ENCODE measurements around the gene CHST12. TPM values are rescaled to one million over a fixed set of nuclear protein-coding genes. Genes with fewer than 3 reads are reported as not detected.

CHST12 gene
- total RNA-seq, 4 donors from 2014 or later = 7.6 to 136 (median 13.6) TPM

DNA sequence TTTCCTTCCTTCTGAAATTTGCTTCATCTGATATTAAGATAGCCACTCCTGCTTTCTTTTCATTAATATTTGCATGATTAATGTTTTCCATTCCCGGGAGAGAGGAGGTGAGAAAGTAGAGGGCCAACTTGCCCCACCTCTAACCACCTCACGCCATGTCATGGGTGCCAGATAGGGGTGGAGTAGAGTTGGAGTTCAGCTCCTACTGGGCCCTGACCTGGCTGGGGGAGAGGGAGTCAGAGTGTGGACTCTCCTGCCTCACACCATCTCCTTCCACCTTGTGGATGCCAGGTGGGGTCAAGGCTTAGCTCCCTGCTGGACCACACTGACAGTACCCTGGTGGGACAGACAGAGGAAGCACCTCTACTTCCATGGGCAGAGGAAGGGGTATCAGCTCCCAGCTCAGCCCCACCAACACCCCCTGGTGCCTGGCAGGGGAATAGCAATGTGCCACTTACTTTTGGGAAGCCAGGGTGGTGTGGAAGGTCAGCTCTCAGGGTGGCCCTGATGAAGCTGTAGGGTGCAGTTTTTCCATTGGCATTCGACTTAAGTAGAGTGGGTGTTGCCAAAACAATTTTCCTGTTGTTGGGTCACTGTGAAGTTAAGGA is 28.0 kb downstream of the CHST12 start:
- TF ChIP-seq EP300 (IDR thresholded peaks at IDR 0.05; ENCODE audit: low read depth) = no peak
- TF ChIP-seq POLR2A (IDR thresholded peaks at IDR 0.05) = no peak
- TF ChIP-seq POLR2AphosphoS5 (IDR thresholded peaks at IDR 0.05) = no peak
- TF ChIP-seq, protein P1, sequence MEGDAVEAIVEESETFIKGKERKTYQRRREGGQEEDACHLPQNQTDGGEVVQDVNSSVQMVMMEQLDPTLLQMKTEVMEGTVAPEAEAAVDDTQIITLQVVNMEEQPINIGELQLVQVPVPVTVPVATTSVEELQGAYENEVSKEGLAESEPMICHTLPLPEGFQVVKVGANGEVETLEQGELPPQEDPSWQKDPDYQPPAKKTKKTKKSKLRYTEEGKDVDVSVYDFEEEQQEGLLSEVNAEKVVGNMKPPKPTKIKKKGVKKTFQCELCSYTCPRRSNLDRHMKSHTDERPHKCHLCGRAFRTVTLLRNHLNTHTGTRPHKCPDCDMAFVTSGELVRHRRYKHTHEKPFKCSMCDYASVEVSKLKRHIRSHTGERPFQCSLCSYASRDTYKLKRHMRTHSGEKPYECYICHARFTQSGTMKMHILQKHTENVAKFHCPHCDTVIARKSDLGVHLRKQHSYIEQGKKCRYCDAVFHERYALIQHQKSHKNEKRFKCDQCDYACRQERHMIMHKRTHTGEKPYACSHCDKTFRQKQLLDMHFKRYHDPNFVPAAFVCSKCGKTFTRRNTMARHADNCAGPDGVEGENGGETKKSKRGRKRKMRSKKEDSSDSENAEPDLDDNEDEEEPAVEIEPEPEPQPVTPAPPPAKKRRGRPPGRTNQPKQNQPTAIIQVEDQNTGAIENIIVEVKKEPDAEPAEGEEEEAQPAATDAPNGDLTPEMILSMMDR (IDR thresholded peaks at IDR 0.05) = peak; percentile 29 to 48 (median 38)
- Histone ChIP-seq H3K4me1 (peaks cover 0 to 4% (median 0%) of the 10 kb centered on the region in 4 donors), H3K27me3 (no peaks in the 10 kb centered on the region), H3K4me3 (no peak overlapping the region), H3K9me3 (peaks cover 0 to 8% of the 10 kb centered on the region in 2 donors), H3K27ac (no peak overlapping the region), H3K36me3 (peaks cover 0 to 6% (median 0%) of the 10 kb centered on the region in 4 donors)
- DNase-seq = no peak
- in situ Hi-C loops (cut with MboI; ENCODE audit: low pct_ligation_motif_present in 1 of 4, low pct_unique_long_range_greater_than_20kb in 1 of 4, low sequenced_read_pairs in 3 of 4) = no loop called here
- WGBS, 2 donors (ENCODE audit: low coverage in 1 of 2) = 80 to 100% methylated on average over 1 to 3 of the region's 3 CpGs
- intact Hi-C loops (cut with DNase I; ENCODE audit: low total_unique reads) = no loop called here

DNA sequence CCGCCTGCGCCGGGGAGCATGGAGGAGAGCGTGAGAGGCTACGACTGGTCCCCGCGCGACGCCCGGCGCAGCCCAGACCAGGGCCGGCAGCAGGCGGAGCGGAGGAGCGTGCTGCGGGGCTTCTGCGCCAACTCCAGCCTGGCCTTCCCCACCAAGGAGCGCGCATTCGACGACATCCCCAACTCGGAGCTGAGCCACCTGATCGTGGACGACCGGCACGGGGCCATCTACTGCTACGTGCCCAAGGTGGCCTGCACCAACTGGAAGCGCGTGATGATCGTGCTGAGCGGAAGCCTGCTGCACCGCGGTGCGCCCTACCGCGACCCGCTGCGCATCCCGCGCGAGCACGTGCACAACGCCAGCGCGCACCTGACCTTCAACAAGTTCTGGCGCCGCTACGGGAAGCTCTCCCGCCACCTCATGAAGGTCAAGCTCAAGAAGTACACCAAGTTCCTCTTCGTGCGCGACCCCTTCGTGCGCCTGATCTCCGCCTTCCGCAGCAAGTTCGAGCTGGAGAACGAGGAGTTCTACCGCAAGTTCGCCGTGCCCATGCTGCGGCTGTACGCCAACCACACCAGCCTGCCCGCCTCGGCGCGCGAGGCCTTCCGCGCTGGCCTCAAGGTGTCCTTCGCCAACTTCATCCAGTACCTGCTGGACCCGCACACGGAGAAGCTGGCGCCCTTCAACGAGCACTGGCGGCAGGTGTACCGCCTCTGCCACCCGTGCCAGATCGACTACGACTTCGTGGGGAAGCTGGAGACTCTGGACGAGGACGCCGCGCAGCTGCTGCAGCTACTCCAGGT is 29.7 kb downstream of the CHST12 start:
- Histone ChIP-seq H3K27me3 (no peaks in the 10 kb centered on the region), H3K27ac (no peak overlapping the region), H3K36me3 (peaks cover 0 to 6% (median 0%) of the 10 kb centered on the region in 4 donors), H3K4me1 (peaks cover 0 to 10% (median 2%) of the 10 kb centered on the region in 4 donors), H3K9me3 (peaks cover 0 to 8% of the 10 kb centered on the region in 2 donors), H3K4me3 (no peak overlapping the region)
- in situ Hi-C loops (cut with MboI; ENCODE audit: low pct_ligation_motif_present in 1 of 4, low pct_unique_long_range_greater_than_20kb in 1 of 4, low sequenced_read_pairs in 3 of 4) = no loop called here
- 98% methylated on average over 82 of the region's 85 CpGs; no CpG with 5 or more reads in 1 of the 2 donors for WGBS, 2 donors (ENCODE audit: low coverage in 1 of 2)
- TF ChIP-seq POLR2AphosphoS5 (IDR thresholded peaks at IDR 0.05) (no peak), POLR2A (IDR thresholded peaks at IDR 0.05) (no peak), EP300 (IDR thresholded peaks at IDR 0.05; ENCODE audit: low read depth) (no peak)
- TF ChIP-seq, protein P1 (IDR thresholded peaks at IDR 0.05) = no peak
- DNase-seq = no peak
- intact Hi-C loops (cut with DNase I; ENCODE audit: low total_unique reads) = no loop called here

DNA sequence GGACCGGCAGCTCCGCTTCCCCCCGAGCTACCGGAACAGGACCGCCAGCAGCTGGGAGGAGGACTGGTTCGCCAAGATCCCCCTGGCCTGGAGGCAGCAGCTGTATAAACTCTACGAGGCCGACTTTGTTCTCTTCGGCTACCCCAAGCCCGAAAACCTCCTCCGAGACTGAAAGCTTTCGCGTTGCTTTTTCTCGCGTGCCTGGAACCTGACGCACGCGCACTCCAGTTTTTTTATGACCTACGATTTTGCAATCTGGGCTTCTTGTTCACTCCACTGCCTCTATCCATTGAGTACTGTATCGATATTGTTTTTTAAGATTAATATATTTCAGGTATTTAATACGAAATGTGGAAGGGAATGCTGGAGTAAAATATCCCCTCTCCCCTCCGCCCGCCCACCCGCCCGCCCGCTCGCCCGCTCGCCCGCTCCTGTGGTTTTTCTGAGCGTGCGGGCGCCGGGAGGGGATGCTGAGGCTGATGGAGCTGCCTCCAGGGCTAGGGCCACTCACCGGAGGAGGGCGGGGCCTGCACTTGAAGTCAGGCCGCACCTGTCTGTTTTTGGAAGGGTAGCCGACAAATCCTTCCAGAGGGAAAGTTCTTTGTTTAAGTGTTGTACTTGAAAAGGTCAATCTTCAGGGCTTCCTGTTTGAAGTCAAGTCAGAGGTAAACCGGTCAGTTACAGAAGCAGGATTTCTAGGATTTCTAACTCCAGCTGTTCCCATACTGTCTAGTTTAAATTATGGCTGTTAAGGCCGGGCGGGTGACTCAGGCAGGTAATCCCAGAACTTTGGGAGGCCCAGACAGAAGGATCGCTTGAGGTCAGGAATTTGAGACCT is 30.5 kb downstream of the CHST12 start:
- 93 to 95% methylated on average over 13 to 41 of the region's 42 CpGs for WGBS, 2 donors (ENCODE audit: low coverage in 1 of 2)
- intact Hi-C loops (cut with DNase I; ENCODE audit: low total_unique reads) (no loop called here), in situ Hi-C loops (cut with MboI; ENCODE audit: low pct_ligation_motif_present in 1 of 4, low pct_unique_long_range_greater_than_20kb in 1 of 4, low sequenced_read_pairs in 3 of 4) (no loop called here)
- Histone ChIP-seq H3K27ac (no peak overlapping the region), H3K4me1 (peaks cover 0 to 10% (median 4%) of the 10 kb centered on the region in 4 donors), H3K4me3 (no peak overlapping the region), H3K9me3 (peaks cover 0 to 8% of the 10 kb centered on the region in 2 donors), H3K36me3 (peaks cover 0 to 6% (median 0%) of the 10 kb centered on the region in 4 donors), H3K27me3 (no peaks in the 10 kb centered on the region)
- TF ChIP-seq POLR2A (IDR thresholded peaks at IDR 0.05) = no peak
- TF ChIP-seq EP300 (IDR thresholded peaks at IDR 0.05; ENCODE audit: low read depth) = no peak
- TF ChIP-seq, protein P1 (IDR thresholded peaks at IDR 0.05) = no peak
- TF ChIP-seq POLR2AphosphoS5 (IDR thresholded peaks at IDR 0.05) = no peak
- DNase-seq = no peak

DNA sequence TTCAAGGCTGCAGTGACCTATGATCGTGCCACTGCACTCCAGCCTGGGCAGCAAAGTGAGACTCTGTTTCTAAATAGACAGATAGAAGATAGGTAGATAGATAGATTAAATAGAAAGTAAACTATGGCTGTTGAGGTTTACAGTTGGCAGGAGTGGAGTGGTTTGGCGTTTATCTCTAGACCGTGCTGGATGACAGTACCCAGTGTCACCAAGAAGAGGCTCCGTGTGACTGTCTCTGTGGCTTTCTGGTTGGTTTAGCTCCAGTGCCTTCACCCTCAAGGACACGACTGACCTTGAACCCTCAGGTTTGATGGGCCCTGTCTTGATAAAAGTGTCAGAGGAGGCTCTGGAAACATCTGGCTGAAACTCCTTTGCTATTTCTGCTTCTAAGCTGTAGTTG is 31.7 kb downstream of the CHST12 start:
- no peaks in the 10 kb centered on the region for H3K27me3 ChIP-seq
- in situ Hi-C loops (cut with MboI; ENCODE audit: low pct_ligation_motif_present in 1 of 4, low pct_unique_long_range_greater_than_20kb in 1 of 4, low sequenced_read_pairs in 3 of 4) = no loop called here
- intact Hi-C loops (cut with DNase I; ENCODE audit: low total_unique reads) = no loop called here
- peaks cover 0 to 6% (median 0%) of the 10 kb centered on the region in 4 donors for H3K36me3 ChIP-seq
- H3K9me3 ChIP-seq = peaks cover 0 to 8% of the 10 kb centered on the region in 2 donors
- no peak for DNase-seq
- H3K4me3 ChIP-seq = no peak overlapping the region
- H3K27ac ChIP-seq = no peak overlapping the region
- 89 to 93% methylated on average over 4 to 5 of the region's 5 CpGs for WGBS, 2 donors (ENCODE audit: low coverage in 1 of 2)
- TF ChIP-seq POLR2AphosphoS5 (IDR thresholded peaks at IDR 0.05) (no peak), EP300 (IDR thresholded peaks at IDR 0.05; ENCODE audit: low read depth) (no peak), POLR2A (IDR thresholded peaks at IDR 0.05) (no peak)
- TF ChIP-seq, protein P1 (IDR thresholded peaks at IDR 0.05) = no peak
- peaks cover 0 to 10% (median 4%) of the 10 kb centered on the region in 4 donors for H3K4me1 ChIP-seq

Measured in transverse colon (tissue), 4 donors.